ENCODE measurements around the gene TAF11L11. TPM values are rescaled to one million over a fixed set of nuclear protein-coding genes. Genes with fewer than 3 reads are reported as not detected.
"Not testable (repeated sequence)": the region's sequence is repeated elsewhere in the genome, so short reads cannot be mapped to it uniquely, and the experiment has no call there.

TAF11L11 gene
- not detected for total RNA-seq
- not detected for polyA plus RNA-seq

GRCh38 chr5:17603880-17604279 lies at the start of gene TAF11L11:
Gene TAF11L11 (plus strand): TSS chr5:17604183.
- intact Hi-C loops (cut with DNase I), result not testable (repeated sequence)

GRCh38 chr5:17585658-17586057 lies 18.3 kb upstream of the TAF11L11 start, which contains the start of gene TAF11L7:
Gene TAF11L7 (minus strand): TSS chr5:17585758.
- H3K27me3 ChIP-seq; intact Hi-C loops (cut with DNase I); H3K9me3 ChIP-seq; ATAC-seq; H3K36me3 ChIP-seq; FAIRE-seq; H3K4me3 ChIP-seq; DNase-seq; H3K27ac ChIP-seq; H3K4me1 ChIP-seq: not testable (repeated sequence)
- WGBS, 2 donors, result no CpG with 5 or more reads among the region's 16 CpGs

More at GRCh38 chr5:17603880-17604279, at the start of gene TAF11L11:
- 46 to 56% methylated on average over 6 of the region's 6 CpGs for WGBS, 2 donors
- not testable (repeated sequence) for ATAC-seq, H3K4me3 ChIP-seq, H3K4me1 ChIP-seq, H3K9me3 ChIP-seq, DNase-seq, H3K27ac ChIP-seq, H3K36me3 ChIP-seq, H3K27me3 ChIP-seq, FAIRE-seq

- H3K27me3 ChIP-seq; H3K36me3 ChIP-seq; H3K4me3 ChIP-seq; H3K9me3 ChIP-seq; intact Hi-C loops (cut with DNase I); FAIRE-seq; H3K27ac ChIP-seq; DNase-seq; H3K4me1 ChIP-seq; ATAC-seq: not testable (repeated sequence)
- WGBS, 2 donors, result no CpG with 5 or more reads among the region's 16 CpGs
These were observed 13.1 kb upstream of the TAF11L11 start, which contains the start of gene TAF11L8 for GRCh38 chr5:17590860-17591259. Gene TAF11L8 (minus strand): TSS chr5:17590960.

- DNase-seq; H3K27me3 ChIP-seq; H3K4me3 ChIP-seq; H3K4me1 ChIP-seq; H3K9me3 ChIP-seq; FAIRE-seq; H3K27ac ChIP-seq; H3K36me3 ChIP-seq; intact Hi-C loops (cut with DNase I); ATAC-seq: not testable (repeated sequence)
- 78 to 98% methylated on average over 7 to 10 of the region's 15 CpGs for WGBS, 2 donors
These were observed 9.7 kb upstream of the TAF11L11 start, which contains the start of gene TAF11L9 for GRCh38 chr5:17594255-17594654. Gene TAF11L9 (minus strand): TSS chr5:17594394.

DNA sequence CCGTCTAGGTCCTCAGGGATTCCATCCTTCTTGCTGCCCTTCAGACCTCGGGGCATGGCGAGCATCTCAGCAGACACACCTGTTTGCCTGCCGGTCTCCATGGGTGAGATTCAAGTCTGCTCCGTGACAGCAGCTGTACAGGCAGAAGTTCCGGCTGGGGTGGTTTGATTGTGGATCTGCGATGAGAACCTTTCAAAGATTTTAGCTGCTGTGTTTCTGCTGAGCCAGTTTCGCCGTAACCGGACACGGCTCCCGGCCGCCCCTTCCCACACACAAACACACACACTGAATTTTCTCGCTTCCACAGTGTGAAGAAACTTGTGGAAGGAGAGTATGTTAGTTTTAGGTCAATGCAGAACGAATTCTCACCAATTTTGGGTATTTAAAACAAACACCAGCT lies 6.3 kb upstream of the TAF11L11 start, which contains the start of gene TAF11L10:
Gene TAF11L10 (minus strand): TSS at position 101 of the 400 bp plus-strand sequence.
- no CpG with 5 or more reads among the region's 15 CpGs for WGBS, 2 donors
- H3K27ac ChIP-seq; H3K36me3 ChIP-seq; ATAC-seq; H3K27me3 ChIP-seq; FAIRE-seq; H3K9me3 ChIP-seq; intact Hi-C loops (cut with DNase I); H3K4me1 ChIP-seq; DNase-seq; H3K4me3 ChIP-seq: not testable (repeated sequence)

DNA sequence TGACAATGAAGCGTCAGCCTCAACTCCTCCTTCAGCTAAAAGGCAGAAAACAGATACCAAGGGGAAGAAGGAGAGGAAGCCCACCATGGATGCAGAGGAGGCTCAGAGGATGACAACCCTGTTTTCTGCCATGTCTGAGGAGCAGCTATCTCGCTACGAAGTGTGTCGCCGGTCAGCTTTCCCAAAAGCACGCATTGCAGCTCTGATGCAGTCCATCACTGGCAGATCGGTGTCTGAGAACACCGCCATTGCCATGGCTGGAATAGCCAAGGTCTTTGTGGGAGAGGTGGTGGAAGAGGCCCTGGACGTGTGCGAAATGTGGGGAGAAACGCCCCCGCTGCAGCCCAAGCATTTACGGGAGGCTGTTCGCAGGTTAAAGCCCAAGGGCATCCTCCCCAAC lies 968 bp downstream of the TAF11L11 start:
- H3K9me3 ChIP-seq, result no peaks in the 10 kb centered on the region
- no peak for DNase-seq
- no peaks in the 10 kb centered on the region for H3K27me3 ChIP-seq
- H3K4me3 ChIP-seq, result no peak overlapping the region
- no peak overlapping the region for H3K27ac ChIP-seq
- intact Hi-C loops (cut with DNase I), result no loop called here
- FAIRE-seq, result no peak
- WGBS, 2 donors, result 78 to 84% methylated on average over 14 of the region's 14 CpGs
- no peaks in the 10 kb centered on the region for H3K4me1 ChIP-seq
- no peak for ATAC-seq
- TF ChIP-seq, protein P1, sequence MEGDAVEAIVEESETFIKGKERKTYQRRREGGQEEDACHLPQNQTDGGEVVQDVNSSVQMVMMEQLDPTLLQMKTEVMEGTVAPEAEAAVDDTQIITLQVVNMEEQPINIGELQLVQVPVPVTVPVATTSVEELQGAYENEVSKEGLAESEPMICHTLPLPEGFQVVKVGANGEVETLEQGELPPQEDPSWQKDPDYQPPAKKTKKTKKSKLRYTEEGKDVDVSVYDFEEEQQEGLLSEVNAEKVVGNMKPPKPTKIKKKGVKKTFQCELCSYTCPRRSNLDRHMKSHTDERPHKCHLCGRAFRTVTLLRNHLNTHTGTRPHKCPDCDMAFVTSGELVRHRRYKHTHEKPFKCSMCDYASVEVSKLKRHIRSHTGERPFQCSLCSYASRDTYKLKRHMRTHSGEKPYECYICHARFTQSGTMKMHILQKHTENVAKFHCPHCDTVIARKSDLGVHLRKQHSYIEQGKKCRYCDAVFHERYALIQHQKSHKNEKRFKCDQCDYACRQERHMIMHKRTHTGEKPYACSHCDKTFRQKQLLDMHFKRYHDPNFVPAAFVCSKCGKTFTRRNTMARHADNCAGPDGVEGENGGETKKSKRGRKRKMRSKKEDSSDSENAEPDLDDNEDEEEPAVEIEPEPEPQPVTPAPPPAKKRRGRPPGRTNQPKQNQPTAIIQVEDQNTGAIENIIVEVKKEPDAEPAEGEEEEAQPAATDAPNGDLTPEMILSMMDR (IDR thresholded peaks at IDR 0.05), result no peak
- H3K36me3 ChIP-seq, result no peaks in the 10 kb centered on the region

- DNase-seq; intact Hi-C loops (cut with DNase I); H3K4me1 ChIP-seq; ATAC-seq; FAIRE-seq; H3K27ac ChIP-seq; H3K9me3 ChIP-seq; H3K27me3 ChIP-seq; H3K36me3 ChIP-seq; H3K4me3 ChIP-seq: not testable (repeated sequence)
- 62 to 72% methylated on average over 4 of the region's 4 CpGs for WGBS, 2 donors
These were observed 3.5 kb downstream of the TAF11L11 start for GRCh38 chr5:17607461-17607860.

DNA sequence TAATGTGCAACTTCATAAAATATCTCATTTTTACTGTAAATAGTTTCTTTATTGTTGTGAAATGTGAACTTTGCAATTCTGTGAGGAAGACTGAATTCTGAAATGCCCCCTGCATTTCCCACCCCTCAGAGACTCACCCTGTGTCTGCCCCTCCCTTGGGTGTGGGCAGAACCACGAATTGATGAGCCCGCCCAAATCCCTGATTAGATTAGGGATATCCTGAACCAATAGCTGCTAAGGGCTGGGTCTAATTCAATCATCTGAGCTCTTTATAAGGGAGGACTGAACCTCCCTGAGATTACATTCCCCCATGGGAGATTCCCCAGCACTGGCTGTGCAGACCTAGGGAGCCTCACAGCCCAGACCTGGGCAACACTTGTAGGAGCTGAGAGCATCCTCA lies 6.1 kb downstream of the TAF11L11 start, which contains the start of gene TAF11L12:
Gene TAF11L12 (plus strand): TSS at position 301 of the 400 bp plus-strand sequence.
- FAIRE-seq; H3K4me1 ChIP-seq; intact Hi-C loops (cut with DNase I): not testable (repeated sequence)

More for the DNA sequence above, 6.1 kb downstream of the TAF11L11 start, which contains the start of gene TAF11L12:
- WGBS, 2 donors, result 49 to 66% methylated on average over 2 of the region's 2 CpGs
- ATAC-seq, DNase-seq, H3K9me3 ChIP-seq, H3K27me3 ChIP-seq, H3K4me3 ChIP-seq, H3K36me3 ChIP-seq, H3K27ac ChIP-seq: not testable (repeated sequence)

All from pancreas (tissue), 10 donors.